HG03432 (cell line): Measurements from ENCODE around the gene PGM3.
"Not testable (repeated sequence)": the region's sequence is repeated elsewhere in the genome, so short reads cannot be mapped to it uniquely, and the experiment has no call there.

Experiments used
- ATAC-seq: cut with Tn5 transposase; IDR thresholded peaks from one replicate; pipeline ENCODE4 v1.9.1; 2021; ENCODE audit warnings: mild to moderate bottlenecking, moderate library complexity; ENCODE audit not compliant: unreplicated experiment

Gene PGM3

GRCh38 chr6:83192871-83193746 is at the start of gene PGM3, which contains the start of gene RWDD2A:
Gene PGM3, minus strand, starts transcription at chr6:83193265. Its CDS starts 2,253 bp downstream, at chr6:83191012.
Gene RWDD2A, plus strand, starts transcription at chr6:83193357. Its CDS starts 1,095 bp downstream, at chr6:83194452.
- ATAC-seq, result peak; percentile 98

- ATAC-seq, result no peak
These were observed 38.1 kb upstream of the PGM3 start for GRCh38 chr6:83231146-83231545.

DNA sequence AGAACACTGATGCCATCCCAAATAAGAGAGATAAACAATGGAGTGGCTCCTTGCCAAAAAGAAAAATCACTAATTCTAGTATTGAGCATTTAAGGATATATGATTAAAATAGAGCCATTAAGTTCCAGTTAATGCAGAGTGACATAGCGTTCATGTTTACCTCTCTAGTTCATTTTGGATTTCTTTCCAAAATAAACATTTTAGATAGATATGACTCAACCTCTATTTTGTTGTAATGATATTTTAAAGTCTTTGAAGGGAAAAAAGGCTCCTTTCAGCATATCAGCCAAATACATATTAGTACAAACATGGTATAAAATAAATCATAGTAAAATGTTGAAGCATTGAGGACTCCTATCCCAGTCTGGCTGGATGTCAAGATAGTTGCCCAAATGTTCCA is 33.5 kb upstream of the PGM3 start:
- ATAC-seq, result no peak

GRCh38 chr6:83221889-83222479 is 28.9 kb upstream of the PGM3 start:
- peak; percentile 61 for ATAC-seq

DNA sequence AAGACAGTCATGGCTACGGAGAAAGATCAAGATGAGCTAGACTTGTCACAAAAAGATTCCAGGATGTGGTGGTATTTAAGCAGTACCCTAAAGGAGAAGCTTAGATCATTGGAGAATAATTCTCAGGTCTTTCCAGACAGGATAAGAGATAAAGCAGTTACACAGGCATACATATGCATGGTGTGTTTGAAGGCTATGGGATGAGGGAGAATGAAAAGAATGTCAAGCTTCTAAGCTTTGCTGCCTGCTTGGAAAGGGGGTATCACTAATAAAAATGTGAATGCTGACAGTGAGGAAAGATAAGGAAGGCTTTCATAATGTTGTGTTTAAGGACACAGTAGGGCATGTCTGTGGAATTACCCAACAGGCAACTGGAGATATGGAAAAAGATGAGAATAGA is 28.2 kb upstream of the PGM3 start:
- ATAC-seq, result no peak

- no peak for ATAC-seq
These were observed 27.1 kb upstream of the PGM3 start for GRCh38 chr6:83220121-83220520.

GRCh38 chr6:83218646-83219045 is 25.6 kb upstream of the PGM3 start:
- no peak for ATAC-seq

DNA sequence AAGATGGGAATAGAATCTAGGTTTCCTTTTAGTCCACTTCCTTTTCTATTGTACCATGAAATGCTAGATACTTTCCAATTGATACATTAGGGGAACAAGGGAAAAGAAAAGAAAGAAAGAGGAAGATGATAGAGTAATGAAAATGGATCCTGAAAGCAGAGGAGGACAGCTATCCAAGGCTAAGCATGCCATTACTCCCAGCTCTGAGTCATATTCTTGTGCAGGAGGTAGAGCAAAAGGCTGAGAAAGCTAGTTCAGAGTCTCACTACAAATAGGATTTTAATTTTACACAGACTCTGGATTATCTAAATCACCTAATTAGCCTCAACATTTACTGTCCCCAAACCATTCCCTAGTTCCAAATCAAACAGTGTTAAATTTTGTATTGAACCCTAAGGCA is 23.7 kb upstream of the PGM3 start:
- no peak for ATAC-seq

DNA sequence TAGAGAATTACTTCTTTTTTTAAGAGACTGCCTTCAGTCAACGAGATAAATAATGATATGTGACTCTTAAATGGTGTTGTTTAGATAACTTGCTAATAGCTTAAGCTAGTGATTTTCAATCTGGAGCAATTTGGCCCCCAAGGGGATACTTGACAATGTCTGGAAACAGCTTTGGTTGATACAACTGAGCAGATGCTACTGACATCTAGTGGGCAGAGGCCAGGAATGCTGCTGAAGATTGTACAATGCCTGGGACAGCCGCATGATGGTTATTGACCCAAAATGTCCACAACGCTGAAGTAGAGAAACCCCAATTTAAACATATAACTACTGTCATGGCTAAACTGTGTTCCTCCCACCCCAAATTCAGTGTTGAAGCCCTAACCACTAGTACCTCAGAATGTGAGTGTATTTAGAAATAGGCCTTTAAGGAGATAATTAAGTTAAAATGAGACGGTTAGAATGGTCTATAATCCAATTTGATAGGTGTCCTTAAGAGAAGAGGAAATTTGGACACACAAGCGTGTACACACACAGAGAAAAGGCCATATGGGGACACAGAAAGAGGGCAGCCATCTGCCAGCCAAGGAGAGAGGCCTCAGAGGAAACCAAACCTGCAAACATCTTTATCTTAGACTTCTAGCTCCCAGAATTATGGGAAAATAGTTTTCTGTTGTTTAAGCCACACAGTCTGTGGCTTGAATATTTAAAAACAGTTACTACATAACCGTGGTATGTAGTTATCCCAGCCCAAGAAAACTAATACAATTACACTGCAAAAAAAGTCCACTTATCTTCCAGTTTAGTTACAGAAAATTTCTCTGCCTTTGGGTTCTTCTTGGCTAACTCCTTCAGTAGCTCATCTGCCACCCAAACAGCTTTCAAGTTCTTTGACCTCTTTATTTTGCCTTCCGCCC is 22.3 kb upstream of the PGM3 start:
- ATAC-seq, result peak; percentile 99

- no peak for ATAC-seq
These were observed 9.0 kb upstream of the PGM3 start for GRCh38 chr6:83202031-83202430.

DNA sequence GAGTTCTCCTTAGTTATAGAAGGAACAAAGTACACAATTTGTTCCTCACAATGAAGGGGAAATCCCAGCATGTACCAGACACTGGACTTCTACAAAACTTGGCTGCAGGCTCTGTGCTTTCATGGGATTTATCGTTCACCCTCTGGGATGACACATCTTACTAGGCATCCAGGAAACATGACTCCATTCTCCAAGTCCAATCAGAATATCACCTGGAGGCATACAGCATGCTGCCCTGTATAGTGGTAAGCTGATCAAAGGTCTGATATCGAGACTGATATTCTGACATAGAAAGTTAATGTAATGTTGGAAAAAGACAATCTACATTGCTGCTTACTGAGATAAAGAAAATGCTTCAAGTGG is 6.8 kb upstream of the PGM3 start:
- ATAC-seq, result peak; percentile 27

- peak; percentile 76 for ATAC-seq
These were observed 6.3 kb upstream of the PGM3 start for GRCh38 chr6:83199173-83199862.

DNA sequence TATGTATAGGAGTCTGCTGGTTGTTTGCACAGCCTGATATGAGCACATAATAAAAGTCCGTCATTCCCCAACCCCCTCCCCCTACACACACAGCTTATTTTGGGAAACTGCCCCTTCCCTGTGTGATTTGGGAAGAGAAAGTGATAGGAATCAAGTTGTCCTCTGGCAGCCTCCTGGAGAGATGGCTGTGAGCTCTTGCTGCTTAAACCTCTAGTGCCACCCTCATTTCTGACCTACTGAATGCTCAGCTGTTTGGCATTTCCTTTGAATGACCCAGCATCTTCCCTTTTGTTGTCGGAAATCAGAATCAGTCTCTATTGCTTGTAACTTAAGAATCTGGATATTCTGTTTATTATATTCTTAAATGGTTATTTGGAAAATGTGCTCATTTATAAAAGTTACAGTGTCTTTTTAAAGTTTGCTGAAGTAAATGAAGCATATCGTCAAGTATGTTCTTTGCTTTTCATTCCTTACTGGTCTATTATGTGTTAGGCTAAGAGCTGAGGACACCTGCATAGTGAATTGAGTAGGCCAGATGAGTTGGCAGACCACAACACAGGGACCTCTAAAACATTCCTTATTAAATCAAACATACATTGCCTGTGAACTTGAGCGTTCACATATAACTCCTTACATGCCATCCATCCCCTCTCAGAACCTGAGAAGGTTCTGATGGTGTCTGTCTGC is 5.6 kb upstream of the PGM3 start:
- no peak for ATAC-seq

DNA sequence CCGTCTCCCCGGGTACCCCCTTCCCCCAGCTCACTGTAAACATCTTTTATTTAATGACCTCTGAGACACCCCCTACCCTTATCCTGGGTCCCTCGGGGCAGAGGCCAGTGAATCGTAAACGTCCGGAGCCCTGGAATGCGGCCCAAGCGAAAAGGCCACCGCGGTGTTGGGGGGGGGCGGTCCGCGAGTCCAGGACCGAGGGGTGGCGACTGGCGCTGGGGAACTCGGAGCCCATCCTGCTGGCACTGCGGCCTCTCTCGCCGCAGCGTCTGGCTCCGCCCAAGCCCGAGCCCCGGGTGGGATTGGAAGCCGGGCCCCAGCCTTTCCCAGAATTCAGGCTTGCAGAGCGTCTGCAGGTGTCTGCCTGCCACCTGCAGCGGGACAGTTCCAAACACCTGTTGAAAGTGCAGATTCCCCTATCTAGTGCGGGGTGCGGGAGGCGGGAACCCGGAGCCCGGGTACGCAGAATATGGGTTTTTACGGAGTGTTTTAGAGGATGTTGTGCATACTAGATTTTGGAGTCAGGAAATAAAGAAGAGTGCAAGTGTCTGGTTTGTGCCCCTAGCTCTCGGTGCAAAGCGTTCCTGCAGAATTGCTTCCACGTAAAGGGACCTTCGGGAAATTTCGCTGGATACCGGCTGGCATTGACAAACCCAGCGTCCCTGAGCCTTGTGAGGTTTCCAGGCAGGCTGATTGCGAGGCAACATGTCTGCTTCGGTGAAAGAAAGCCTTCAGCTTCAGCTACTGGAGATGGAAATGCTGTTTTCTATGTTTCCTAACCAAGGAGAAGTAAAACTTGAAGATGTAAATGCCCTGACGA is 892 bp upstream of the PGM3 start:
- peak; percentile 30 for ATAC-seq

DNA sequence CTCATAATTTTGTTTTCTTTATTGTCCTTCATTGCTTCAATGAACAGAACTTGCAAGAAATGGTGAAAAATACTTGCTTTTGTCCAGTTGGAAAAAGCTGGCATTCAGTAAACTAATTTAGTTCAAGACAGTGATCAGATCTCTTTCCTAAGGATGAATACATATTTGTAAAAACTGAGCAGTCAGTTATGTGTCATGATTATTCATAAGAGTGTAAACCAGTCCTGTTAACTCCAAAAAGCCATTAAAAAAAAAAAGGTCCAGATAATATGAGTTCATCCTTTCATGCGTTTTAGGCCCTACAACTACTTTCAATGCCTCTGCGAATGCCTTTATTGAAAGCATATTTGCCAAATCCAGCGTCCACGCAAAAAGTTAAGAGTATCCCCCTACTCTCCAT is 609 bp downstream of the PGM3 start:
- no peak for ATAC-seq

GRCh38 chr6:83191974-83192373 is 1.1 kb downstream of the PGM3 start:
- ATAC-seq, result not testable (repeated sequence)

GRCh38 chr6:83190626-83191025 is 2.4 kb downstream of the PGM3 start:
- ATAC-seq, result no peak

DNA sequence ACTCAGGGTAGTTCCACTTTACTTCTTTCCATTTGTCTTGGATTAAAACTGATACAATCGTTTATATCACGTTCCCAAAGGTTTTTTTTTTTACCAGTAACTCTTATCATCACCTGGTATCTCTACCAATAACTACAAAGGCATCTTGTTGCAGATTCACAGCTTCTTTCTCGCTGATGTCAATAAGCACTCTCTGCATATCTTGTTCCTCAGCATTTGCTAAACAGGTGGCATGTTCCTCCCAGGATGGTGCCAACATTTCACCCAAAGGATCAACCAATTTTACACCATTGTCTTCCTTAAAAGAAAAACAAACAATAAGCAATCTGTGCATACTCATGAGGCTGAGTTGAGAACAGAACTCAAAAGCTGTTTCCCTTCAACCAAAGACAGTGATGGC is 4.6 kb downstream of the PGM3 start:
- ATAC-seq, result no peak

- ATAC-seq, result no peak
These were observed 8.0 kb downstream of the PGM3 start for GRCh38 chr6:83185096-83185495.
